GM23338 (cell line): ENCODE measurements around the gene RPH3AL. TPM values are rescaled to one million over a fixed set of nuclear protein-coding genes. Genes with fewer than 3 reads are reported as not detected.

Experiments
- ATAC-seq: fragments of 200-7000 bp; cut with Tn5 transposase; 3 replicates; pipeline ENCODE4 v1.9.1; 2020
- DNase-seq: peaks from one replicate; pipeline ENCODE4 v3.0.0-alpha.2; 2015; ENCODE audit warnings: low spot score
- H2AFZ ChIP-seq: fragments of 200-600 bp; sonication (generic); 2 replicates; pipeline ENCODE4 v1.8.0; 2016; ENCODE audit warnings: antibody characterized with exemption, mild to moderate bottlenecking, moderate library complexity
- H3F3A ChIP-seq: fragments of 200-600 bp; sonication (generic); replicated peaks from 2 replicates; pipeline ENCODE4 v1.8.0; 2017; ENCODE audit warnings: antibody characterized with exemption, mixed run types, low read depth
- H3K27ac ChIP-seq: fragments of 200-600 bp; sonication (generic); 2 replicates; pipeline ENCODE4 v1.6.1; 2016; ENCODE audit warnings: low read depth
- H3K27me3 ChIP-seq: fragments of 200-600 bp; sonication (generic); 2 replicates; pipeline ENCODE4 v1.8.0; 2016; ENCODE audit warnings: mild to moderate bottlenecking, mixed run types, moderate library complexity; ENCODE audit not compliant: insufficient read depth
- H3K36me3 ChIP-seq: fragments of 200-600 bp; sonication (generic); 2 replicates; pipeline ENCODE4 v1.8.0; 2016; ENCODE audit warnings: mild to moderate bottlenecking; ENCODE audit not compliant: insufficient read depth
- H3K4me1 ChIP-seq: fragments of 200-600 bp; sonication (generic); 2 replicates; pipeline ENCODE4 v1.8.0; 2016; ENCODE audit warnings: mild to moderate bottlenecking, moderate library complexity; ENCODE audit not compliant: insufficient read depth
- H3K4me2 ChIP-seq: fragments of 200-600 bp; sonication (generic); 2 replicates; pipeline ENCODE4 v1.7.1; 2017; ENCODE audit warnings: mixed run types
- H3K4me3 ChIP-seq: fragments of 200-600 bp; sonication (generic); 2 replicates; pipeline ENCODE4 v1.6.1; 2016; ENCODE audit warnings: mixed run types
- H3K79me2 ChIP-seq: fragments of 200-600 bp; sonication (generic); replicated peaks from 2 replicates; pipeline ENCODE4 v1.8.0; 2017; ENCODE audit warnings: mild to moderate bottlenecking; ENCODE audit not compliant: insufficient read depth
- H3K9me2 ChIP-seq: fragments of 200-600 bp; sonication (generic); 2 replicates; pipeline ENCODE4 v1.8.0; 2017; ENCODE audit not compliant: insufficient read depth
- H4K20me1 ChIP-seq: fragments of 200-600 bp; sonication (generic); replicated peaks from 2 replicates; pipeline ENCODE4 v1.8.0; 2017; ENCODE audit warnings: mild to moderate bottlenecking; ENCODE audit not compliant: insufficient read depth
- H3K27ac Mint-ChIP-seq: 2 replicates; pipeline ENCODE4 v1.8.0; 2020; ENCODE audit warnings: inconsistent platforms, mild to moderate bottlenecking, moderate library complexity, mixed read lengths
- H3K27me3 Mint-ChIP-seq: 3 replicates; pipeline ENCODE4 v1.8.0; 2022; ENCODE audit warnings: low read depth, mild to moderate bottlenecking, moderate library complexity, mixed read lengths, inconsistent platforms; ENCODE audit not compliant: insufficient read depth, poor library complexity
- H3K36me3 Mint-ChIP-seq: 3 replicates; pipeline ENCODE4 v1.8.0; 2021; ENCODE audit warnings: low read depth, mild to moderate bottlenecking, inconsistent platforms, moderate library complexity, mixed read lengths
- H3K4me1 Mint-ChIP-seq: 3 replicates; pipeline ENCODE4 v1.8.0; 2020; ENCODE audit warnings: mild to moderate bottlenecking, inconsistent platforms, mixed read lengths
- H3K4me3 Mint-ChIP-seq: 3 replicates; pipeline ENCODE4 v1.8.0; 2021; ENCODE audit warnings: moderate library complexity, mild to moderate bottlenecking, inconsistent platforms, mixed read lengths
- H3K9me3 Mint-ChIP-seq: 3 replicates; pipeline ENCODE4 v1.8.0; 2020; ENCODE audit warnings: moderate library complexity, mild to moderate bottlenecking, inconsistent platforms, mixed read lengths
- CREB1 ChIP-seq: fragments of 250-450 bp; sonication (Bioruptor Pico); IDR thresholded peaks from 2 replicates; pipeline ENCODE4 v1.5.0; 2020; ENCODE audit warnings: low read depth, mild to moderate bottlenecking, moderate library complexity
- CTCF ChIP-seq, 2 experiments: fragments of 200-600 bp in 1 of 2; sonication (generic) in 1 of 2; conservative IDR thresholded peaks; 2 replicates each; pipeline versions ENCODE4 v1.5.1 to v1.6.1; 2016 to 2017; ENCODE audit warnings: antibody characterized with exemption in 2 of 2, low read depth in 2 of 2, mild to moderate bottlenecking in 2 of 2, moderate library complexity in 1 of 2
- ETS1 ChIP-seq: IDR thresholded peaks from 2 replicates; pipeline ENCODE4 v1.6.1; 2016; ENCODE audit warnings: antibody characterized with exemption
- EZH2 ChIP-seq: fragments of 200-600 bp; sonication (generic); IDR thresholded peaks from one replicate; pipeline ENCODE4 v1.8.0; 2017; ENCODE audit warnings: antibody characterized with exemption, mild to moderate bottlenecking, low read depth; ENCODE audit not compliant: unreplicated experiment
- EZH2phosphoT487 ChIP-seq: fragments of 200-600 bp; sonication (generic); IDR thresholded peaks from one replicate; pipeline ENCODE4 v1.8.1; 2018; ENCODE audit warnings: antibody characterized with exemption; ENCODE audit not compliant: unreplicated experiment
- JUNB ChIP-seq: IDR thresholded peaks from one replicate; pipeline ENCODE4 v1.6.1; 2016; ENCODE audit warnings: antibody characterized with exemption; ENCODE audit not compliant: unreplicated experiment
- NANOG ChIP-seq: IDR thresholded peaks from 2 replicates; pipeline ENCODE4 v1.6.1; 2016; ENCODE audit warnings: antibody characterized with exemption, borderline replicate concordance
- POLR2AphosphoS5 ChIP-seq: IDR thresholded peaks from 2 replicates; pipeline ENCODE4 v1.6.1; 2016; ENCODE audit warnings: antibody characterized with exemption, low read depth
- REST ChIP-seq: IDR thresholded peaks from one replicate; pipeline ENCODE4 v1.6.1; 2018; ENCODE audit warnings: antibody characterized with exemption; ENCODE audit not compliant: unreplicated experiment
- STAT1 ChIP-seq: IDR thresholded peaks from one replicate; pipeline ENCODE4 v1.6.1; 2016; ENCODE audit warnings: antibody characterized with exemption; ENCODE audit not compliant: unreplicated experiment
- ZNF114 ChIP-seq: fragments of 250-450 bp; sonication (Bioruptor Pico); IDR thresholded peaks from 2 replicates; pipeline ENCODE4 v1.5.0; 2020; ENCODE audit warnings: mild to moderate bottlenecking, moderate library complexity
- ZNF331 ChIP-seq: fragments of 250-450 bp; sonication (Bioruptor Pico); IDR thresholded peaks from 2 replicates; pipeline ENCODE4 v1.5.0; 2020; ENCODE audit warnings: low read depth, mild to moderate bottlenecking, moderate library complexity
- ZNF462 ChIP-seq: fragments of 250-450 bp; sonication (Bioruptor Pico); IDR thresholded peaks from 2 replicates; pipeline ENCODE4 v1.5.0; 2020; ENCODE audit warnings: mild to moderate bottlenecking, moderate library complexity
- polyA plus RNA-seq: library from polyadenylated mRNA; unstranded; fragments of >200 nt; fragmentation: Nextera tagmentation; extraction: Ambion mirVana; gene quantifications from 2 replicates; pipeline ENCODE4 v1.2.1, GENCODE V29; 2016
- total RNA-seq: library from RNA; depleted of rRNA; stranded (reverse); fragments of >200 nt; shearing (Covaris generic); gene quantifications from 2 replicates; pipeline ENCODE4 v1.2.3, GENCODE V29; 2014

RPH3AL gene
- total and polyA plus RNA-seq, 2 experiments from 2014 or later, result 2.7 to 6.3 TPM

- H3K4me3 Mint-ChIP-seq, result no peak overlapping the region
- DNase-seq, result no peak
- H3K9me2 ChIP-seq, result no peaks in the 10 kb centered on the region
- ATAC-seq, result no peak
- no peaks in the 10 kb centered on the region for H4K20me1 ChIP-seq
- H3K4me3 ChIP-seq, result no peak overlapping the region
- H3K4me1 ChIP-seq, result peaks cover 16% of the 10 kb centered on the region; the same call in 1 of the 2 replicates
- H3K9me3 Mint-ChIP-seq, result no peaks in the 10 kb centered on the region
- no peaks in the 10 kb centered on the region for H3K36me3 ChIP-seq
- no peaks in the 10 kb centered on the region for H3F3A ChIP-seq
- no peak overlapping the region for H2AFZ ChIP-seq
- H3K27ac Mint-ChIP-seq, result no peak overlapping the region
- no peaks in the 10 kb centered on the region for H3K79me2 ChIP-seq
- no peaks in the 10 kb centered on the region for H3K36me3 Mint-ChIP-seq
- no peak overlapping the region for H3K4me2 ChIP-seq
- H3K4me1 Mint-ChIP-seq, result peaks cover 21% of the 10 kb centered on the region
- no peak for TF ChIP-seq EZH2phosphoT487
- TF ChIP-seq POLR2AphosphoS5, result no peak
- TF ChIP-seq REST, result no peak
- no peak for TF ChIP-seq ZNF331 (CRISPR knock-in tag)
- TF ChIP-seq CTCF (conservative IDR thresholded peaks at IDR 0.05; ENCODE audit: low read depth in 2 of 2), result no peak
- no peak for TF ChIP-seq JUNB
- TF ChIP-seq ZNF114 (CRISPR knock-in tag), result no peak
- TF ChIP-seq STAT1, result no peak
- TF ChIP-seq EZH2, result no peak
- no peak for TF ChIP-seq NANOG
- TF ChIP-seq ZNF462 (CRISPR knock-in tag), result no peak
- TF ChIP-seq CREB1 (CRISPR knock-in tag), result no peak
- no peak for TF ChIP-seq ETS1
- no peak overlapping the region for H3K27ac ChIP-seq
- peaks cover 13% of the 10 kb centered on the region for H3K27me3 Mint-ChIP-seq
- no peaks in the 10 kb centered on the region for H3K27me3 ChIP-seq
Observed at GRCh38 chr17:326010-326621, 26.5 kb downstream of the RPH3AL start.
